ENCODE measurements around the gene WDPCP. TPM values are rescaled to one million over a fixed set of nuclear protein-coding genes. Genes with fewer than 3 reads are reported as not detected.
"Not testable (repeated sequence)": the region's sequence is repeated elsewhere in the genome, so short reads cannot be mapped to it uniquely, and the experiment has no call there.

The WDPCP gene
- total RNA-seq, 5 donors from 2014 or later (not counting 1 experiment from before 2014, with no cell fraction given): 8.5 to 19.0 (median 11.5) TPM

GRCh38 chr2:63623763-63624162 is 35.5 kb upstream of the WDPCP start:
- H3K9me3 ChIP-seq; H3K27ac ChIP-seq (ENCODE audit: low read length); DNase-seq; H3K4me1 Mint-ChIP-seq; H3K27ac Mint-ChIP-seq; H3K36me3 ChIP-seq (ENCODE audit: control insufficient read depth in 2 of 2, extremely low read depth in 1 of 2, insufficient read depth in 1 of 2, low read length in 1 of 2); H3K36me3 Mint-ChIP-seq; ATAC-seq (replicated peaks in 1 of 4); POLR2A ChIA-PET; H3K4me1 ChIP-seq (ENCODE audit: control insufficient read depth in 1 of 2, extremely low read depth in 1 of 2, insufficient read depth in 2 of 2, low read length in 2 of 2); H3K9me3 Mint-ChIP-seq; H3K4me3 Mint-ChIP-seq; H3K4me3 ChIP-seq (ENCODE audit: control insufficient read depth in 1 of 2, extremely low read depth in 1 of 2, low read length in 1 of 2): not testable (repeated sequence)
- H3K27me3 ChIP-seq (replicated peaks in 1 of 2; ENCODE audit: control insufficient read depth in 2 of 2, extremely low read depth in 1 of 2, insufficient read depth in 2 of 2, low read length in 1 of 2): peaks cover 0 to 22% of the 10 kb centered on the region in 2 experiments
- WGBS (ENCODE audit: insufficient coverage): no CpG with 5 or more reads among the region's 2 CpGs
- CTCF ChIA-PET: interaction anchor here in 1 of 2 donors (0.5 kb wide), 1 partner anchor 76 kb away, joined by 5 read pairs; no protein-coding TSS in a partner anchor
- peaks cover 12 to 30% of the 10 kb centered on the region in 2 donors for H3K27me3 Mint-ChIP-seq

GRCh38 chr2:63622751-63623150 is 34.5 kb upstream of the WDPCP start:
- no peaks in the 10 kb centered on the region for H3K9me3 ChIP-seq
- peaks cover 0 to 19% of the 10 kb centered on the region in 2 experiments for H3K27me3 ChIP-seq (replicated peaks in 1 of 2; ENCODE audit: control insufficient read depth in 2 of 2, extremely low read depth in 1 of 2, insufficient read depth in 2 of 2, low read length in 1 of 2)
- no peak overlapping the region for H3K27ac Mint-ChIP-seq
- DNase-seq (no peak), ATAC-seq (replicated peaks in 1 of 4) (no peak)
- H3K27me3 Mint-ChIP-seq: peaks cover 16 to 32% of the 10 kb centered on the region in 2 donors
- H3K36me3 Mint-ChIP-seq: no peaks in the 10 kb centered on the region
- H3K36me3 ChIP-seq (ENCODE audit: control insufficient read depth in 2 of 2, extremely low read depth in 1 of 2, insufficient read depth in 1 of 2, low read length in 1 of 2): no peaks in the 10 kb centered on the region
- H3K27ac ChIP-seq (ENCODE audit: low read length): no peak overlapping the region
- no peak overlapping the region for H3K4me3 Mint-ChIP-seq
- H3K9me3 Mint-ChIP-seq: no peaks in the 10 kb centered on the region
- WGBS (ENCODE audit: insufficient coverage): 97% methylated on average over 26 of the region's 31 CpGs
- ChIA-PET POLR2A (no interaction called here), CTCF (no interaction called here)
- H3K4me1 Mint-ChIP-seq: peaks cover 0 to 2% (median 0%) of the 10 kb centered on the region in 3 donors
- no peak overlapping the region for H3K4me3 ChIP-seq (ENCODE audit: control insufficient read depth in 1 of 2, extremely low read depth in 1 of 2, low read length in 1 of 2)
- no peaks in the 10 kb centered on the region for H3K4me1 ChIP-seq (ENCODE audit: control insufficient read depth in 1 of 2, extremely low read depth in 1 of 2, insufficient read depth in 2 of 2, low read length in 2 of 2)

GRCh38 chr2:63619328-63619727 is 31.1 kb upstream of the WDPCP start:
- no peaks in the 10 kb centered on the region for H3K4me1 ChIP-seq (ENCODE audit: control insufficient read depth in 1 of 2, extremely low read depth in 1 of 2, insufficient read depth in 2 of 2, low read length in 2 of 2)
- H3K27me3 ChIP-seq (replicated peaks in 1 of 2; ENCODE audit: control insufficient read depth in 2 of 2, extremely low read depth in 1 of 2, insufficient read depth in 2 of 2, low read length in 1 of 2): peaks cover 0 to 14% of the 10 kb centered on the region in 2 experiments
- Mint-ChIP-seq H3K27me3 (peaks cover 21 to 22% of the 10 kb centered on the region in 2 donors), H3K9me3 (no peaks in the 10 kb centered on the region), H3K36me3 (no peaks in the 10 kb centered on the region), H3K4me1 (no peaks in the 10 kb centered on the region), H3K4me3 (no peak overlapping the region), H3K27ac (no peak overlapping the region)
- H3K9me3 ChIP-seq: no peaks in the 10 kb centered on the region
- no peaks in the 10 kb centered on the region for H3K36me3 ChIP-seq (ENCODE audit: control insufficient read depth in 2 of 2, extremely low read depth in 1 of 2, insufficient read depth in 1 of 2, low read length in 1 of 2)
- ChIA-PET POLR2A (no interaction called here), CTCF (no interaction called here)
- DNase-seq (no peak), ATAC-seq (replicated peaks in 1 of 4) (no peak)
- H3K27ac ChIP-seq (ENCODE audit: low read length): no peak overlapping the region
- WGBS (ENCODE audit: insufficient coverage): no CpG with 5 or more reads among the region's 2 CpGs
- H3K4me3 ChIP-seq (ENCODE audit: control insufficient read depth in 1 of 2, extremely low read depth in 1 of 2, low read length in 1 of 2): no peak overlapping the region

- Mint-ChIP-seq H3K4me1 (no peaks in the 10 kb centered on the region), H3K27ac (no peak overlapping the region), H3K9me3 (no peaks in the 10 kb centered on the region), H3K36me3 (no peaks in the 10 kb centered on the region), H3K27me3 (peaks cover 12 to 22% of the 10 kb centered on the region in 2 donors), H3K4me3 (no peak overlapping the region)
- ChIA-PET CTCF (no interaction called here), POLR2A (no interaction called here)
- Histone ChIP-seq H3K4me3 (ENCODE audit: control insufficient read depth in 1 of 2, extremely low read depth in 1 of 2, low read length in 1 of 2) (no peak overlapping the region), H3K36me3 (ENCODE audit: control insufficient read depth in 2 of 2, extremely low read depth in 1 of 2, insufficient read depth in 1 of 2, low read length in 1 of 2) (no peaks in the 10 kb centered on the region), H3K27ac (ENCODE audit: low read length) (no peak overlapping the region), H3K27me3 (replicated peaks in 1 of 2; ENCODE audit: control insufficient read depth in 2 of 2, extremely low read depth in 1 of 2, insufficient read depth in 2 of 2, low read length in 1 of 2) (peaks cover 0 to 14% of the 10 kb centered on the region in 2 experiments), H3K4me1 (ENCODE audit: control insufficient read depth in 1 of 2, extremely low read depth in 1 of 2, insufficient read depth in 2 of 2, low read length in 2 of 2) (no peaks in the 10 kb centered on the region), H3K9me3 (no peaks in the 10 kb centered on the region)
- DNase-seq: no peak
- no peak for ATAC-seq (replicated peaks in 1 of 4)
- WGBS (ENCODE audit: insufficient coverage): no CpG with 5 or more reads among the region's 1 CpG
Measured at GRCh38 chr2:63617366-63617765, 29.1 kb upstream of the WDPCP start.

- ChIA-PET POLR2A (no interaction called here), CTCF (interaction anchor here in 1 of 2 donors (0.6 kb wide), 1 partner anchor 32 kb away, joined by 3 read pairs; no protein-coding TSS in a partner anchor)
- Histone ChIP-seq H3K9me3 (no peaks in the 10 kb centered on the region), H3K4me3 (ENCODE audit: control insufficient read depth in 1 of 2, extremely low read depth in 1 of 2, low read length in 1 of 2) (no peak overlapping the region), H3K27ac (ENCODE audit: low read length) (no peak overlapping the region), H3K4me1 (ENCODE audit: control insufficient read depth in 1 of 2, extremely low read depth in 1 of 2, insufficient read depth in 2 of 2, low read length in 2 of 2) (no peaks in the 10 kb centered on the region), H3K36me3 (ENCODE audit: control insufficient read depth in 2 of 2, extremely low read depth in 1 of 2, insufficient read depth in 1 of 2, low read length in 1 of 2) (no peaks in the 10 kb centered on the region), H3K27me3 (replicated peaks in 1 of 2; ENCODE audit: control insufficient read depth in 2 of 2, extremely low read depth in 1 of 2, insufficient read depth in 2 of 2, low read length in 1 of 2) (peaks cover 0 to 8% of the 10 kb centered on the region in 2 experiments)
- peaks cover 5 to 22% of the 10 kb centered on the region in 2 donors for H3K27me3 Mint-ChIP-seq
- H3K9me3 Mint-ChIP-seq: no peaks in the 10 kb centered on the region
- ATAC-seq (replicated peaks in 1 of 4): no peak
- no peak overlapping the region for H3K4me3 Mint-ChIP-seq
- no peak overlapping the region for H3K27ac Mint-ChIP-seq
- no peak for DNase-seq
- H3K4me1 Mint-ChIP-seq: no peaks in the 10 kb centered on the region
- 87% methylated on average over 3 of the region's 9 CpGs for WGBS (ENCODE audit: insufficient coverage)
- H3K36me3 Mint-ChIP-seq: no peaks in the 10 kb centered on the region
Measured at GRCh38 chr2:63614983-63615945, 27.0 kb upstream of the WDPCP start.

GRCh38 chr2:63614448-63614968 is 26.2 kb upstream of the WDPCP start:
- no CpG with 5 or more reads among the region's 2 CpGs for WGBS (ENCODE audit: insufficient coverage)
- Mint-ChIP-seq H3K4me3 (no peak overlapping the region), H3K4me1 (no peaks in the 10 kb centered on the region), H3K27me3 (peaks cover 4 to 21% of the 10 kb centered on the region in 2 donors), H3K36me3 (no peaks in the 10 kb centered on the region), H3K9me3 (no peaks in the 10 kb centered on the region), H3K27ac (no peak overlapping the region)
- Histone ChIP-seq H3K36me3 (ENCODE audit: control insufficient read depth in 2 of 2, extremely low read depth in 1 of 2, insufficient read depth in 1 of 2, low read length in 1 of 2) (no peaks in the 10 kb centered on the region), H3K27ac (ENCODE audit: low read length) (no peak overlapping the region), H3K4me3 (ENCODE audit: control insufficient read depth in 1 of 2, extremely low read depth in 1 of 2, low read length in 1 of 2) (no peak overlapping the region), H3K9me3 (no peaks in the 10 kb centered on the region), H3K4me1 (ENCODE audit: control insufficient read depth in 1 of 2, extremely low read depth in 1 of 2, insufficient read depth in 2 of 2, low read length in 2 of 2) (no peaks in the 10 kb centered on the region), H3K27me3 (replicated peaks in 1 of 2; ENCODE audit: control insufficient read depth in 2 of 2, extremely low read depth in 1 of 2, insufficient read depth in 2 of 2, low read length in 1 of 2) (peaks cover 0 to under 1% of the 10 kb centered on the region in 2 experiments)
- ChIA-PET CTCF (interaction anchor here in 1 of 2 donors (0.6 kb wide), 1 partner anchor 31 kb away, joined by 3 read pairs; no protein-coding TSS in a partner anchor), POLR2A (no interaction called here)
- DNase-seq: no peak
- no peak for ATAC-seq (replicated peaks in 1 of 4)

All from T-cell (primary cell).